HL-60/S4 (cell line): ENCODE measurements around the gene EIF3K.

Experiments
- in situ Hi-C: fragments of 300-500 bp; cut with MboI; formaldehyde crosslinking; loops from 2 replicates; pipeline ENCODE4 v1.14.3; 2022; ENCODE audit warnings: low sequenced_read_pairs

The EIF3K gene

DNA sequence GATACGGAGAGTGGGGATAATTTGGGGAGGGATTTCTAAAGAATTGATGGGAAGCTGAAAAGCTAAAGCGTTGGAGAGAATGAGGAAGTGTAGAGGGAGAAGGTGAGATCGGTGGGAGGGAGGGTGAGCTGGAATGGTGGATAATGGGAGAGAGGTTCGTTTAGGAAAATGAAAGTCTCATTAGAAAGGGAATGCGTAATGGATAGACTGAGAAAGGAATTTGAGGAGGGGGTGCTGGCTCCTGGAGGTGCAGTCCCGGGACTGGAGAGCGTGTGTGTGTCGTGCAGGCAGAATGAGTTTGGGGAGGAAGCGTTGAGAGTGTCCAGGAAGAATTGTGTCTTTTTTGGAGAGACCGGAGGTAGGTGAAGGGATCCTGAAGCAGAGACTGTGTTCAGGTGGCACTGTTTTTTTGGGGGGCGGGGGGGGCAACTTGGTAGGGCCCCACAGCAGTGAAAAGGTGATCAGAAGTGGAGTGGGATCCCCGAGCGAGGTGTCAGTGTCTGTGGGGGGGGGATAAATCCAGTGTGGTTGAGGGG is 29.8 kb downstream of the EIF3K start:
- in situ Hi-C loops: no loop called here

DNA sequence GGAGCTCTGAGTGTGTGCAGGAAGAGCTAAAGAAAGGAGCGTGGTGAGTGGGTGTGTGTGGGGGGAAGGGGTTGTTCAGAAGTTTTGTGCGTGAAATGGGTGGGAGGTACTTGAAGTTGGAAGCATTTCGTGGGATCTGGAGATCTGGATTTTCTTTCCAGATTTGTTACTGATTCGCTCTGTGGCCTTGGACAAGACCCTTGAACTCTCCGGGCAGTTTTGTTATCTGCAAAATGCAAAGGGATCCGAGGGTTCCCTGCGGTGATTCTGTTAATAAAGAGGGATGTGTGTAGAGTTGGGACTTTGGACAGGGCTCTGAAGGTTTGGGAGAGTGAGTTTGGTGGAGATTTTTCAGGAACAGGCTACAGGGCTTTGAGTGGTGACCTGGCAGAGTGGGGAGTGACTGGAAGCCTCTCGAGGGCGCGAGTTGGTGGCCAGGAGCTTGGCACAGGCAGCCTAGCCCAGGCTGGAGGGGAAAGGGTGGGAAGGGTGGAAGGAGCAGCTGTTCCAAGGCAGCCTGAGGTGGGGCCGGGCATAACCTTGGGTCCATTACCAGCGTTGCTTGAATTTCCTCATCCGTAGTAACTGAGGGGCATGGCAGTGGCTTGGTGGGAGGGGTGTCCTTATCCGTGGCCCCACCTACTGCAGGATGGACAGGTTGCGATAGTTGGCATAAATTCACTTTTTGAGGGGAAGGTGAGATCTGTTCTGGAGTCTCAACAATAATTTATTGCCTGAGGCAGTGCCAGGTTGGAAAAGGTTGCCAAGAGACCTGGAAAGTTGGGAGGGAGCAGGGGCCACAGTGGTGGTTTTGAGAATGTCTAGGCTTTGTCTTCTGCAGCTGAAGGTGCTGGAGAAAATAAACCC is 30.6 kb downstream of the EIF3K start:
- in situ Hi-C loops: no loop called here

DNA sequence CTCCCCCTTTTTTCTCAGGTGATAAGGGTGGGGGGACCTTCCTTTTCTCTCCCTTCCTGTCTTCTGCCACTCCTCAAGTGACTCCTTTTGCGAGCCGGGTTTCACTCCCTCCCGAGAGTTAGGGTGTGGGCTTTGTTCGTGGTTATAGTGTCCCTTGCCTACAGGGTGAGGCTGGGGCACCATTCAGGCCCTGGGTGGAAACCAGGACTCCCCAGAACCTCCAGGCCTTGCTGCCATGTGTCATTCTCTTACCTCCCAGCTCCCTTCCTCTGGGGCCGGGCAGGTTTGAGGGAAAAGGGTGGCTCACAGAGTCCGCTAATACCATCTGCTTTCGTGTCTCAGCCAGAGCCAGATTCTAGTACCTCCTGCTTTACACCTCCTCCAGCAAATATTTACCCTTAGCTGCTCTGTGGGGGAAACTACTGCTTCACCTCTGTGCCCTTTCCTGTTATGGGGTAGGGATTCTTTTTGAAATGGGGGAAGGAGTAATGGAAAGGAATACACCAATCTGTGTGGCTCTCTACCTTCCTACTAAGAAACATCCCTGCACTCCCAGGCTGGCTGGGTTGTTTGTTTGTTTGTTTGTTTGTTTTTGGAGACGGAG is 31.3 kb downstream of the EIF3K start:
- in situ Hi-C loops: no loop called here

DNA sequence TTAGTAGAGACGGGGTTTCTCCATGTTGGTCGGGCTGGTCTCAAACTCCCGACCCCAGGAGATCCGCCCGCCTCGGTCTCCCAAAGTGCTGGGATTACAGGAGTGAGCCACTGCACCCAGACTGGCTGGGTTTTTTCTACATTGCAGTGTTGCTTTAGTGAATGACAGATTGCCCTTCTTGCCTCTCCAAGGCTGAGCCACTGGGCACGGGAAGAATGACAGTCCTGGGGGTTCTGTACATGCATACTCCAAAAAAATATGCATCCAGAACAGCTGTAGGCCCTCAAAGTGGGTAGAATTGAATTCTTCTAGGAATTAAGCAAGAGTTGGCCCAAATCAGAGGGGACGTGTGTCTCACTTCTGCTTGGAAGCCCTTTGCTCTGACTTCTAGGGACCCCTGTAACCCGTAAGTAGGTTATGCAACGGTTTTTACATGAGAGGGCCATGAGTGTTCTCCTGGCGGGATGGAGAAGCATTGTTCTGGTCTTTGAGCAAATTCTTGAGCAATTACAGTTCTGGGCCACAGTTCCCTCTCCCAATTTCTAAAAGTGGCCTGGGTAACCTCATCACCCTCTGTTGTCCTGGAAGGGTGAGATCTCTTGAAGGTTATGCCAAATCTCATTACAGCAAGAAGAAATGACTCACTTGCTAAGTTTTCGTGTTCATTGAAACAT is 32.1 kb downstream of the EIF3K start:
- in situ Hi-C loops: no loop called here

DNA sequence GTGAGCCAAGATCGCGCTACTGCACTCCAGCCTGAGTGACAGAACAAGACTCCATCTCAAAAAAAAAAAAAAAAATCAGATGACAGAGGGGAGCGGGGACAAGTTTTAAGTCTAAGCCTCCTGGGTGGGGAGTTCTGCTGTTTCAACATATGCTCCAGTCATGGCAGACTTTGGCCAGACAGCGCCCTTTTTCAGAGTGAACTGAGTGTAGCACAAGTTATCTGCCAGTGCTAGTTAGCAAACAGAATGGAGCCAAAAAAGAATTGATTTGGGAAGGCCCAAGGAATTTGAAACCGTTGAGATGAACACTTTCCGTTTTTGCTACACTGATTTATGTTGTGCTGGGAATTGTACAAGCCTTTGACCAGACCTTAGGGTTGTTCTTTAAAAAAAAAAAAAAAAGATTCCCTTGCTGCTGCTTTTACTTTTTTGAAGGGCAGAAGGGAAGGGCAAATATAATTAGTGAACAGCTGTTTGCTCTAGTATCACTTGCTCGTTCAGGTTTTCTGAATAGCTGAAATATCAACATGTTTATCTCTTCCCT is 34.1 kb downstream of the EIF3K start:
- in situ Hi-C loops: no loop called here

DNA sequence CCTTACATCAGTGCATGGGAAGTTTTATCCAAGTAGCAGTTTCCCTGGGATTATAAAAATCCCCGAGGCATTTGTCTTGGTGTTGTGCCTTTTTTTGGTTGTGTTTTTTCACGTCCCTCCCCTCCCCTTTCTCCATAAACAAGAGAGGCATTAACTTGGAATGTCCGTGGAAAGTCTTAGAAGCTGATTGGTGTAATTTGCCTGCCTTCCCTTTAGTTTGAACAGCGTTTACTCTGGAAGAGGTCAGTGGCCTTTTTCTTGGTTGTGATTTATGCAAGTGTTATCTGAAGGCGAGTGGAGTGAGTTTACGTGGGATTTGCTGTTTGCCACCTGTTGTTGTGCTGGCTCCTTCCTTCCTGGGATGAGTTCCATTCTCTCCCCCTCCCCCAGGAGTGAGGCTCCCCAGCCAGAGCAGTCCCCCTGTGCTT is 35.7 kb downstream of the EIF3K start:
- in situ Hi-C loops: no loop called here

DNA sequence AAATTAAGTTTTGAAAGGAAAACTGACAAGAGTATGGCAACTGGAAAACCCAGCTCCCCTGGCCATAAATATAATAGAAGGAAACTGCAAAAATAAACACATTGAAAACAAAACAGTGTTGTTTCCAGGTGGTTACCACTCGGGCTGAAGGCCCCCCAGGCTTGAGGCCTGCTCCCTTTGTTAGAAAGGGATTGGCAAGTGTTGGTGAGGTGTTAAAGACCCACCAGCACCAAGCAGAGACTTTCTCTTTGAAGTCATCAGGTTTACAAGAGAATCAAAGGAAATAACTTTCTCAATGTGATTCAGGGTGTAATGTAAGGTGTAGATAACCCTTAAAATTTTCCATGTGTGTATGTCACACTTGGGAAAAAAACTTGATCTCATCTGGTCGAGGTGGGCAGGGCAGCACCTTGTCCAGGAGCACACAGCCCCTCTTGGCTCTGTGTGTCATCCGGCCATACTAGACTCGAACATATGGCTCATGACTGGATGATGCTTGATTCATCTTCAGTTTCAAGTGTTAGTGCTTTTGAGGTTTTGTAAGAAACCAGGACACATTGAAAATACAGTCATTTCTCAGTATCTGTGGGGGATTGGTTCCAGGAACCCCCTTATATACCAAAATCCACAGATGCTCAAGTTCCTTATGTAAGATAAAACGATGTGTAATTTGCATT is 36.3 kb downstream of the EIF3K start:
- in situ Hi-C loops: no loop called here

DNA sequence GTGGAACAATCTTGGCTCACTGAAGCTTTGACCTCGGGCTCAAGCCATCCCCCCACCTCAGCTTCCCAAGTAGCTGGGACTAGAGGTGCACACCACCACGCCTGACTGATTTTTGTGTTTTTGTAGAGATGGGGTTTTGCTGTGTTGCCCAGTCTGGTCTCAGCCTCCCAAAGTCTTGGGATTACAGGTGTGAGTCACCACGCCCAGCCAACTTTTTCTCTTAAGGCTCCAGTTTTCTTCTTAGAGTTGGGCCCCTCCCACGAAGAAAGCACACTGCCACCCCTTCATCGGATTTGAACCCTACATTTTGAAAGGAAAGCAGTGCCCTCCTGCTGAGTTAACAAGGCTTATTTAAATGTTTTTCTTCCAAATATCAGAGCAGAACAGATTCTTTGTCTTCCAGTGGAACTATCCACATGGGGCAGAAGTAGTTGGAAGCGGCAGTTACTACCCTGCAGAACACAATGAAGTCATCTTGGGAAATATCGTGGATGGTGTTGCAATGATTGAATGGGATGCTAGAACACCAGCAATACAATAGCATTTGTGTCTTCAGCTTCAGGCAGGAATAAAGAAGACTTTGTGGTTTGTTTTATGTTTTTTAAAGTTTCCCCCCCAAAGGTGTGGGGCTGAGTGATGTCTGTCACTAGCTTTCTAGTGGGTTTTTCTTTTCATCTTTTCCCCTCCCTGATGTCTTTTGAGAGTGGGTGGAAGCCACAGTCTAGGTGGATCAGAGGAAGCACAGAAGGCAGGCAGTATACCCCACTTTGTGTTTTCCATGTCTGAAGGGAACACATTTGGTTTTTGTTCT is 37.4 kb downstream of the EIF3K start:
- in situ Hi-C loops: no loop called here

DNA sequence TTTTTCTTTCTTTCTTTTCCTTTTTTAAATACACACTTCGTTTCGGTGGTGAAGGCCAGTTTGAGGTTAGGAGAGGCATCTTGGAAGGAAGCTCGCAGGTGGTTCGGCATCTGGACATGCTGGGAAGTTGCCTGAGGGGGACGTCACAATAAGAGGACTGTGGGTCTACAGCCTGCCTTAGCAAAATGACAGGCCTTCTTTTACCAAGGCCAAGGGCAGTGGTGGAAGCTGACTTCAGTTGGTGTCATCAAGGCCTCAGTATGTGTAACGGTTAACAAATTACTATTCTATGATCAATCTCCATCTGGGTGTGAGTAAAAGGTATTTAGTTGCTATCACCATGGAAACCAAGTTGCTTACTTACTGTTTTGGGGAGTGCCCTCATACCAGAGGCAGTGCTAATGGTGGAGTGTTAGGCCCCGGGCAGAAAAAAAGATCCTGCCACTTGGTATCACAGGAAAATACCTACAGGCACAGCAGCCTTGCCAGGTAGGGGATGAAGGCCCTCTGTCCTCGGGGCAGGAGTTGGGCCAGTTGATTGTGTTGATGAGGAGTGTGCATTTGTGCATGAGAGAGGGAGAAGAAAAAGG is 38.7 kb downstream of the EIF3K start:
- in situ Hi-C loops: no loop called here

DNA sequence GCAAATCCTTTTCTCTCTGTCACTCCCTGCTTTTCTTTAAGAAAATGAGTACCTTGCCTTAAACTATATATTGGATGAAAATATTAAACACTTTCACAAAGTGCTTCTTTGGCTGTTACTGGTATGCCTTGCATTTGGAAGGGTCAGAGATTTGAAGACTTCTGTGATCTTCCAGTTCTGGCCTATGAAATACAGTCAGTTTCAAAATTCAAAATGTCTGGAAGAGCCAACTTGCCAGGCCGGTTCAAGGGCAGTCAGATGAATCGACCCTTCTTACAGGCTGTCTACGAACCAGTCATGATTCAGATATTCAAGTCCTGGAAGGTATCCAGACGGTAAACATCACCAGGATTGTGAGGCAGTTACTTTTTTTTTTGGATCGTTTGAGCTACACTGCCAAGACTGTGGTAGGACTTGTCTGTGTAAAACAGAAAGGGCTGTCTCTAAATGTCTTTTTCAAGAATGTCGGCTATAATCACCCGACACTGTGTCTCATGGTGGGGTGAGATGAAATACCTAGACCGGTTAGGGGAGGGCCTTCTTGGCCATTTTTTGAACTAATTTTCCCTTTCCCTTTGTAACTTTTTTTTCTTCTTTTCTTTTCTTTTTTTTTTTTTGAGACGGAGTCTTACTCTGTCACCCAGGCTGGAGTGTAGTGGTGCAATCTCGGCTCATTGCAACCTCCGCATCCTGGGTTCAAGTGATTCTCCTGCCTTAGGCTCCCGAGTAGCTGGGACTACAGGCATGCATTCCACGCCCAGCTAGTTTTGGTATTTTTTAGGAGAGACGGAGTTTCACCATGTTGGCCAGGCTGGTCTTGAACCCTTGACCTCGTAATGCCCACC is 39.7 kb downstream of the EIF3K start:
- in situ Hi-C loops: no loop called here

DNA sequence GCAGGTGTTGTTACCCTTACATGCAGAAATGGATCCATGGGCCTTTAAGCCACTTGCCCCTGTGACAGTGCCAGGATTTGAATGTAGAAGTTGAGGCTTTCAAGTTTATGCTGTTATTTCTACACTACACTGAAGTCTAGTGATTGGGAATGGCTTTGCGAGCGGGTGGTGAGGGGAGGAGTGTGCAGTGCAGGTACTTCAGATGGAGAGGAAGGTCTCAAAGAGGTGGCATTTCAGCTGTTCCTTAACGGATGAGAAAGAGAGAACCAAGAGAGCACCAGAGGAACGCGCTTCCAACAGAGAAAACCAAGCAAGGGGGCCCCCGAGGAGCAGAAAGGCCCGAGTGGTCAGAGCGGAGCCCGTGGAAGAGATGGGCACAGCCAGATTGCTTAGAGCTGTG is 41.7 kb downstream of the EIF3K start:
- in situ Hi-C loops: no loop called here

DNA sequence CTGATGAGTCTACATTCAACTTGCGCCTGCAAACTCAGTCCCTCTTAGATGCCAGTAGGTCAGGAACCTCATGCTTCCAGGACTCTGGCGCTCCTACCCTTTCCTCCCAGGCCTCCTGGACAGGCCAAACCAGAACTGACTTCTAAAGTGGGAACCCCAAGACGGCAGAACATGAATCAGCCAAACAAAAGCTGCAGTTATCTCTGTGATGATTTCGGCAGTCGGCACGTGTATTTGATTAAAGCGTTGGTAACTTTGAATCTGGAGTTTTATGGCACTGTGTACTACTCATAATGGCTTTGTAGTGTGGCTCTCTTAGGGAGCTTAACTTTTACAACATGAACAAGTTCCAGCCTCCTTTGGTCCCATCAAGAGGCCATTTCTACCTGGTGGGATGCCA is 42.1 kb downstream of the EIF3K start:
- in situ Hi-C loops: no loop called here

DNA sequence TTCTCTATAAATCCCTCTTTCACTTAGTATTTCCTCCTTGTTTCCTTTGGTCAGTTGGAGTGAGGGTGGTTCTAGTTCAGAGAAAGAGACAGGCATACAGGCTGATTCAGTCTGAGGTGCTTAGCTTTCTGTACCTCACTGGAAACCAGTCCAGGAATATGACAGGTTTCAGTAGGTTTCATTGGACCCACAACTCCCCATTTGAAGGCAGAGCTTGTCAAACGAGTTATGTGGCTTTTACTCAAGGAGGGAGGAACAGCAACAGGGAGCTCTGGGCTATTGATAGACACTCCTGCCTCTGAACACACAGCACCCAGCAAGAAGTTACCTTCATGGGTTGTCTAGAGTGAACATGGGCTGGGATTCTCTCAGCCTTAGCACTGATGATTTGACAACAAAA is 43.0 kb downstream of the EIF3K start:
- in situ Hi-C loops: no loop called here

DNA sequence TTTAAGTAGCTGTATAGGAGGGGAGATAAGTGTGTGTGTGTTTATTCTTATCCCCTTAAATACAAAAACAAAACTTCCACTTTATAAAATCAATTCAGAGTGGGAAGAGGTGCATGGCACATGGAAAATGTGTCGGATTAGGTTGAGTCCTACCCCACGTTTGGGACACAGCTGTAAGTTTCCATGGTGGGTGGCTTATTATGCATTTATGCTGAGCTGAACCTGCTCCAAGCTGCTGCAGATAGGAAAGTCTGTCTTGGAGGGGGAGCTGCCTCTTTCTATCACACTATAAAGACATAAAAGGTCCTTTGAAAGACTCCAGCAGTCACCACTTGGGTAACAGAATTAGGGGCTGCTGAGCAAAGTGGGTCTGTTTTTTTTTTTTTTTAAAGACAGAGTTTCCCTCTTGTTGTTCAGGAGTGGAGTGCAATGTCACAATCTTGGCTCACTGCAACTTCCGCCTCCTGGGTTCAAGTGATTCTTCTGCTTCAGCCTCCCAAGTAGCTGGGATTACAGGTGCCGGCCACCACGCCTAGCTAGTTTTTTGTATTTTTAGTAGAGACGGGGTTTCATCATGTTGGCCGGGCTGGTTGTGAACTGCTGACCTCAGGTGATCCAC is 43.7 kb downstream of the EIF3K start:
- in situ Hi-C loops: no loop called here

DNA sequence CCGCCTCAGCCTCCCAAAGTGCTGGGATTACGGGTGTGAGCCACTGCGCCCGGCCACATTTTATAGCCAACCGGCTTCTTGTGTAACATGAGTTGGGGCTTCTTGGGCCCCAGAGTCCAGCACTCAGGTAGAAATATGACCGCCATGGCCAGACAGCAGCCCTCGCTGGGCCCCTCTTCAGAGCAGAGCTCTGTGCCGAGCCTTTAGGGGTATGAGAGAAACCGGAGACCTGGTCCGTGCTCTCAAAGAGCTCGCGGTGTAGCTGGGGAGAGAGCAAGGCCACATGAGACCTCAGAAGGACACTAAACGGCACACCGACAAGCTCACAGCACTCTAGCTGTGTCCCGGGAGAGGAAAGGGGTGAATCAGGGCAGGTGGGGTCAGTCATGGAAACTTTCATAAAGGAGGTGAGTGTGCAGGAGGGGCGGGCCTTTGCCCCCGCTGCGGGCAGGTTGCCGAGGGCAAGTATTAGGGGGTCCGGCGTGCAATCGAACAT is 44.2 kb downstream of the EIF3K start:
- in situ Hi-C loops: no loop called here

DNA sequence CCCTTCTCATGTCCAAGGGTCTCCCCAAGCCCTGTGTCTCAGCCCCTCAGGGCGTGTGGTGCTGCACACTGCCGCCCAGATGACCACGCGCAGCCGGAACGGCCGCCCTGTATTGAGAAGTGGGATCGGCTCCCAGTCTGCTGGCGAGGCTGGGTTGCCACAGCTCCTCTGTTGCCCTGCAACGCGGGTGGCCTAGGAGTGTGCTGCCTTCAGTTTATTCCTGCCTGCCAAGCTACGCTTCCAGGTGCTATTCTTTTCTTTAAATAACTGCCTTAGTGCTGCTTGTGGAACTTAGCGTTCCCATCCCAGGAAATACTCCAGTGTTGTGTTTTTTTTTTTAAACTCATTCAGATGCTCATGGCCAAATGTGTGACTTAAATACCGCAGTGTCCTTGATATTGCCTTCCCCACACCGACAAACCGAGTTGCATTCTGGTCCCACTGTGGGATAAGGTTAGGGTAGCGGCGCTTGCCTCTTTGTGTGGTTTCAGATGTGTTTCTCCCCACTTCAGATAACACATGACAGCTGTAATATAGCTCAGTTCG is 45.0 kb downstream of the EIF3K start:
- in situ Hi-C loops: no loop called here

DNA sequence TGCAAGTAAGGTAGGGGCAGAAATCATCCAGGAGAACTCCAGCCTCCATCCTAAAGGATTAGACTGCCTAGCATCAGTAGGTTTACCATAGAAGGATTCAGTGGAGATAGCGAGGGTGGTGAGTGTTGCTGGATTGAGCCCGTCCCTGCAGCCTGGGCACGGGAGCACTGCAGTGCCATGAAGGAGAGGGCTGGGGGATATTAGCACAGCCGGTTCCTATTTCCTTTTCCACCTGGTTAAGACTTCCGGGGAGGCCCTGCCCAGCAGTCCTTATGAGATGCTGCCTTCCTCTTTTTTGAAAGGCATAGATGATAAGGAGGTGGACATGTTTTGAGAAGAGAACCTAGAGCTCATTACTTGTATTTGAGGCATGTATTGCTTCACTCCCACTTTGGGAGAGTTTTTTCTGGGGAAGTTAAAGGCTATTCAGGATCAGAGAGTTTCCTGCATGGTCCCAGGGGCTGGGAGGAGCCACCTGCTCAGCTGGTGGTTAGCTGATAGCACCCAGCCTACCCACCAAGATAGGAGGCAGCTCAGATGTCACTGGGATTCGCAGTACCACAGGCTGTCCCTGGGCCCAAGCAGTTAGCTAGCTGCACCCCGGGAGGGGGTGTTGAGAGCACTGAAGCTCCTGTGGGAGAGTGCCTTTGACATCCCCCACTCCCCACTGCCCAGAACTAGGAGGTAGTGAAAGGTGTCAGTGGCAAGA is 45.7 kb downstream of the EIF3K start:
- in situ Hi-C loops: no loop called here
